GM20000 (cell line): ENCODE results near the gene TTC6.

Source experiments
- DNase-seq: peaks from one replicate; pipeline ENCODE4 v3.0.0; 2012; ENCODE audit warnings: low spot score
- CTCF ChIP-seq: IDR thresholded peaks from 2 replicates; pipeline ENCODE4 v1.5.1; 2012; ENCODE audit warnings: mild to moderate bottlenecking, control low read depth; ENCODE audit errors: extremely low read depth, missing control alignments

Gene TTC6

GRCh38 chr14:37580146-37580545, 15.3 kb upstream of the TTC6 start:
- no peak for TF ChIP-seq CTCF
- DNase-seq, result no peak

GRCh38 chr14:37583358-37584210, 11.8 kb upstream of the TTC6 start:
- peak; percentile 16 for DNase-seq
- TF ChIP-seq CTCF, result no peak

DNA sequence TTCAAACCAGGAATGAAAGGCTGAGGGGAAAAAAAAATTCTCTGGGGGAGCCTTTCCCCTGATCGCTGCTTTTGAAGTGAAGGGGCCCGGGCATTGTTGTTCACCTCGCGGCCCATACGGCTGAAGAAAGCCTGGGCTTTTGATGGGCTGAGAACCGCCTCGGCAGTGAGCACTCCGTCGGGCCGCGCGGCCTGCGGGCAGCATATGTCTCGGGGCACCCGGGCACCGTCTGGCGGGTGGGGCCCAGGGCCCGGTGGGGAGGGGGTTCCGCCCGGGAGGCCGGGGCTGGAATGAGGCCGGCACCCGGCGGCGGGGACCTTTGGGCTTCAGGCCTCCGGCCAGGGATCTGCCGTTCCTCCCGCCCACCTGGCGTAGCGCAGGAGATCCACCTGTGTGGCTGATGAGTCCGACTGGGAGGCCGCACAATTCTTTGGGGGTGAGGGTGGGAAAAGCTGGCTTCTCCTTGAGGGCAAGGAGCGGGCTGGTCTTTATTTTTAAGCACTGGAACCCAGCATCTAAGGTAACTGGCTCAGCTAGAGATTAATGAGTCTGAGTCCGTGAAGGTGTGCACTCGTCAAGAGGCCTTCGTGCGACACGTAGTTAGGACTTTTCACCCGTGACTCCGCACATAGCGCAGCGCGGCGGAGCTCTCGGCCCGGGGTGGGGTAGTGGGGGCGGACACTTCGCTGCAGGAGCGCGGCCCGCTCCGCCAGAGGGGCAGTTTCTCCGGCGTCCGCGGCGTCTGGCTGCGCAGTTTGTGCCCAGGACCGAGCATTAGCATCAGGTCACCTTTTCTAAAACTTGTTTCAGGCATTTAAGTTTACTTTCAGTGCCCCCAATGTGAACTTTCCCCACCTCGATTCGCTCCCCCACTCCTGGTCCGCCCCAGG, 11.0 kb upstream of the TTC6 start:
- TF ChIP-seq CTCF, result no peak
- peak; percentile 29 for DNase-seq

GRCh38 chr14:37585101-37585511, 10.3 kb upstream of the TTC6 start:
- TF ChIP-seq CTCF, result no peak
- DNase-seq, result no peak

DNA sequence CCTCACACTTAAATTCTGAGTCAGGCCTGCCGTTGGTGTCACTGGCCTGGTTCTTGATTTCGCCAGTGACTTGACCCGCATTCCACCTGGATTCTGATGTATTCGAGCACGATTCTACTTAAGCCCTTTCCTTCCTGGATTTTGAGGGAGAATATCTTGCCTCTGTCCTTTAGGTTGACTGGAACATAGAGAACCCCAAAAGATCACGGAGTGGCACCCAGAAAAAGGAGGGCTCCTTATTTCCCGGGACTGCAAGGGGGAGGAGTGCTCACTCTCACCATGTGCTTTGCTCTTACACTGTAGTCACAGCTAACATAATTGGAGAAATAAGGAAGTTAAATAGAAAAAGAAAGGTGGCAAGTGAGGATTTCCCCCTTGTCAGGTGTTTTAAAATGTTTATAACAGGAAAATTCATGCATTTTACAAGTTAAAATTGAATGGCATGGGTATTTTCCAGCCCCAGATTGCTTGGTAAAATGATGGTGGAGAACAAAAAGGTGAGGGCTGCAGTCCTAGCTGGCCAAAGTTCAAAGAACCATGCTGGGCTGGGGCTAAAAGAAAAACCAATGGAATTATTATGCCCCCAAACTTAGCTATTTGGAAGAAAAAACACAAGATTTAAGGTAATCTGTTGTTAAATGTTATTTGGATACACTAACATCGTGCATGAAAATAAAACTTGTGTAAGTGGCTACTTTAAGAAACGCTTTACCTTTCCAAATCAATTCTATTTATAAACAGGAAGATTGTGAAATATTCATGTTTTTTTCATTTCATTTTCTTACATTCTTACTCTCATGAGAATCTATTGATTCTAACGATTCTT, 9.2 kb upstream of the TTC6 start:
- DNase-seq, result no peak
- TF ChIP-seq CTCF, result no peak

DNA sequence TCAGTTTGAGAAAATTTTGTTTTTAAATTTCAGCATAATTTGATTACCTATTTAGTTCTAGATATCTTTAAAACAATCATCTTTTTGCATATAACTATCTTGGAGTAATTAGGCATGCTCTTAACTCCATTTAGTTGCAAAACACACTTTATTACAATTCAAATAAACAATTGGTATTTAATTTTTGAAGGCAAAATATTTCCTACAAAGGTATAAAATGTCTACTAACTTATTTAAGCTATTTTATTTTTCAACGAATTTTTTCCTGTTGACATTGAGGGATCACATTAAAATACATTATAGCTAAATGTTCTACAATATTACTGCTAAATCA, 8.7 kb upstream of the TTC6 start:
- DNase-seq, result no peak
- TF ChIP-seq CTCF, result no peak
